T-helper 1 cell treated with Interleukin-12 subunit alpha and Interleukin-12 subunit beta and Interleukin-4 antibody, amounts not matched to agents 30 ng/mL and 1 ng/mL, for 36 hours (primary cell): ENCODE measurements around the gene XIRP2. TPM values are rescaled to one million over a fixed set of nuclear protein-coding genes. Genes with fewer than 3 reads are reported as not detected.

ENCODE experiments used
- intact Hi-C: fragments of 100-400 bp; cut with micrococcal nuclease; formaldehyde crosslinking; loops from one replicate; pipeline ENCODE4 v1.15.1; 2024
- total RNA-seq: library from RNA; stranded (reverse); gene quantifications from 2 replicates; pipeline ENCODE4 v1.2.3, GENCODE V29; 2022

The XIRP2 gene
- total RNA-seq, 1 donor from 2014 or later: not detected

- intact Hi-C loops: no loop called here
Measured at GRCh38 chr2:166926657-166927056, 38.4 kb downstream of the XIRP2 start.

- intact Hi-C loops: no loop called here
Measured at GRCh38 chr2:166932032-166932431, 43.8 kb downstream of the XIRP2 start.

GRCh38 chr2:166934817-166935216, 46.5 kb downstream of the XIRP2 start:
- intact Hi-C loops: no loop called here

- intact Hi-C loops: no loop called here
Measured at GRCh38 chr2:166942377-166942776, 54.1 kb downstream of the XIRP2 start.

GRCh38 chr2:166944909-166945308, 56.6 kb downstream of the XIRP2 start:
- intact Hi-C loops: no loop called here

GRCh38 chr2:166957686-166958085, 69.4 kb downstream of the XIRP2 start:
- intact Hi-C loops: no loop called here

- intact Hi-C loops: no loop called here
Measured at GRCh38 chr2:166958986-166959481, 70.8 kb downstream of the XIRP2 start.

GRCh38 chr2:166959556-166959955, 71.3 kb downstream of the XIRP2 start:
- intact Hi-C loops: no loop called here

GRCh38 chr2:166960702-166961270, 72.5 kb downstream of the XIRP2 start:
- intact Hi-C loops: no loop called here

- intact Hi-C loops: no loop called here
Measured at GRCh38 chr2:166961933-166962332, 73.7 kb downstream of the XIRP2 start.

- intact Hi-C loops: no loop called here
Measured at GRCh38 chr2:166969486-166969885, 81.2 kb downstream of the XIRP2 start.

- intact Hi-C loops: no loop called here
Measured at GRCh38 chr2:166972002-166972401, 83.7 kb downstream of the XIRP2 start.

GRCh38 chr2:166972418-166972817, 84.1 kb downstream of the XIRP2 start:
- intact Hi-C loops: no loop called here

GRCh38 chr2:166984188-166984587, 95.9 kb downstream of the XIRP2 start:
- intact Hi-C loops: no loop called here

- intact Hi-C loops: no loop called here
Measured at GRCh38 chr2:166984797-166985196, 96.5 kb downstream of the XIRP2 start.

GRCh38 chr2:166994588-166995336, 106.5 kb downstream of the XIRP2 start:
- intact Hi-C loops: no loop called here

GRCh38 chr2:166996465-166996864, 108.2 kb downstream of the XIRP2 start:
- intact Hi-C loops: no loop called here

GRCh38 chr2:167001165-167001564, 112.9 kb downstream of the XIRP2 start:
- intact Hi-C loops: no loop called here

GRCh38 chr2:167005096-167005495, 116.8 kb downstream of the XIRP2 start:
- intact Hi-C loops: no loop called here

- intact Hi-C loops: no loop called here
Measured at GRCh38 chr2:167013227-167013626, 124.9 kb downstream of the XIRP2 start.

GRCh38 chr2:167015806-167016205, 127.5 kb downstream of the XIRP2 start:
- intact Hi-C loops: no loop called here

GRCh38 chr2:167017021-167017420, 128.7 kb downstream of the XIRP2 start:
- intact Hi-C loops: no loop called here

GRCh38 chr2:167018590-167018989, 130.3 kb downstream of the XIRP2 start:
- intact Hi-C loops: no loop called here
